TTC549 (cell line): ENCODE measurements around the gene AEBP1.
"Not testable (repeated sequence)": the region's sequence is repeated elsewhere in the genome, so short reads cannot be mapped to it uniquely, and the experiment has no call there.

Experiments used
- FAIRE-seq: peaks from 2 replicates; lab custom pipeline; 2012; peaks lifted over from hg19 to GRCh38; lab: Jason Lieb, UNC

AEBP1 gene

GRCh38 chr7:44120395-44120794, 16.2 kb downstream of the AEBP1 start:
- no peak for FAIRE-seq

GRCh38 chr7:44121761-44122420, 17.7 kb downstream of the AEBP1 start:
- no peak for FAIRE-seq

DNA sequence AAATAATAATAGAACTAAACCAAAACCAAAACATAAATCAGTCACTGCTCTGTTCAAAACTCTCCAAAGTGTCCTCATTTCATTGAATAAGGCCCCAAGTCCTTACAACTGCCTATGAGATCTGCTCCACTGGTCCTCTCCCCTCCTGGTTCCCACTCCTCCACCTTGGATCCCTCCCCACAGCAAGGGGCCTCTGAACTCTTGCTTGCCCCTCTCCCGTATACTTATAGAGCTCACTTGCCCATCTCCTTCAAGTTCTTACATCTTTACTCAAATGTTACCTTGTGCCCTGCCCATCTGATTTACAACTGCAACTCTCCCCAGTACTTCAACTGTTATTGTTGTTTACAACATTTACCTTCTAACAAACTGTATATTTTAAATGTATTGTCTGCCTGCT, 18.4 kb downstream of the AEBP1 start:
- FAIRE-seq, result no peak

DNA sequence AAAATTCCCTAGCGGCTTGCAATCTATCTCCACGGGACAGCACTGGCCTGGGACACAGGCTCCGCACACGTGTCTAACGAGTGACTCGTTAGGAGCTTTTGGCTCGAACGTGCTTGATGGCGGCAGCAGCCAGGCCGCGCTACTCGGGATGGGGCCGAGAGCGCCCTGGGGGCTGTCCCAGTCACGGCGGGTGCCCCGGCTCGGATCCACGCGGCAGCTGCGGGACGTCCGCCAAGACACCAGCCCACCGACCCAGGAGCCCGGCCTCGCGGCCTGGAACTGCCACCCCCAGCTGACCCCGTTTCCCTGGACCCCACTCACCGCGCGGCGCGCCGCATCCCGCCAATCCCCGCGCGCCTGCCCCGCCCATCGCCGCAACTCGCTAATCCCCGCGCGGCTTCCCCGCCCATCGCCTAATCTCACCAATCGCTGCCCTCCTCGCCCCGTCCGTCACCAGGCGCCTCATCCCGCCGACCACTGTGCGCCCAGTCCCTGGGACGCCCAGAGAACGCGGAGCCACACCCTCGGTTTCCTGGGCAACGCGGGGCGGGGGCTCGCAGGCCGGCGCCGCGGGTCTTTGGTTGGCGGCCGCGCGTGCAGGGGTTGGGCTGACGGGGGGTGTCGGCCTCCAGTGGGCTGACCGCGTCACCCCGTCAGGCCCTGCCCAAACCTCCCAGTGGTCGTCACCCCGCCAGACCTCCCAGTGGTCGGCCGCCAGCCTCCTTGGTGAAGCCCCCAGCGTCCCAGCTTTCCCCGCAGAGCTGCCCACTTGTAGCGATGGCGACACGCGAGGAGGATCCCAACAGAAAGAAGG, 19.3 kb downstream of the AEBP1 start, which contains the start of gene POLD2:
TSS of gene POLD2 (minus strand) at position 359 of the 814 bp plus-strand sequence. CDS start 1,495 bp downstream, outside the sequence.
- peak; percentile 48 for FAIRE-seq

- no peak for FAIRE-seq
These were observed 20.7 kb downstream of the AEBP1 start for GRCh38 chr7:44124822-44125202.

- FAIRE-seq, result not testable (repeated sequence)
These were observed 22.4 kb downstream of the AEBP1 start for GRCh38 chr7:44126574-44126973.

DNA sequence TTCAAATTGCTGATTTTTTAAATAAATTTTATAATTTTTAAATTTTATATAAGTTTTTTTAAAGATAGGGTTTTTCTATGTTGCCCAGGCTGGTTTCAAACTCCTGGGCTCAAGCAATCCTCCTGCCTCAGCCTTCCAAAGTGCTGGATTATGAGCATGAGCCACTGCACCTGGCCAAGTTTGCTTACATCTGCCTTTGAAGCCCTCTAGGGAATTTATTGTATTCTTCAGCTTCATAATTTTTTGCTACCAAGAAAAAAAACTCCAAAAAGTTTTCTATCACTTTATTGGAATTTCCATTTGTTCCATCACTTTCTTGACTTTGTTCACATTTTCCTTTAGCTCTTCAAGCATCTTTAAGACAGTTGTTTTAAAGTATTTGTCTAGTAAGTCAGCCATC, 23.0 kb downstream of the AEBP1 start:
- no peak for FAIRE-seq

GRCh38 chr7:44128721-44129582, 24.8 kb downstream of the AEBP1 start:
- no peak for FAIRE-seq

DNA sequence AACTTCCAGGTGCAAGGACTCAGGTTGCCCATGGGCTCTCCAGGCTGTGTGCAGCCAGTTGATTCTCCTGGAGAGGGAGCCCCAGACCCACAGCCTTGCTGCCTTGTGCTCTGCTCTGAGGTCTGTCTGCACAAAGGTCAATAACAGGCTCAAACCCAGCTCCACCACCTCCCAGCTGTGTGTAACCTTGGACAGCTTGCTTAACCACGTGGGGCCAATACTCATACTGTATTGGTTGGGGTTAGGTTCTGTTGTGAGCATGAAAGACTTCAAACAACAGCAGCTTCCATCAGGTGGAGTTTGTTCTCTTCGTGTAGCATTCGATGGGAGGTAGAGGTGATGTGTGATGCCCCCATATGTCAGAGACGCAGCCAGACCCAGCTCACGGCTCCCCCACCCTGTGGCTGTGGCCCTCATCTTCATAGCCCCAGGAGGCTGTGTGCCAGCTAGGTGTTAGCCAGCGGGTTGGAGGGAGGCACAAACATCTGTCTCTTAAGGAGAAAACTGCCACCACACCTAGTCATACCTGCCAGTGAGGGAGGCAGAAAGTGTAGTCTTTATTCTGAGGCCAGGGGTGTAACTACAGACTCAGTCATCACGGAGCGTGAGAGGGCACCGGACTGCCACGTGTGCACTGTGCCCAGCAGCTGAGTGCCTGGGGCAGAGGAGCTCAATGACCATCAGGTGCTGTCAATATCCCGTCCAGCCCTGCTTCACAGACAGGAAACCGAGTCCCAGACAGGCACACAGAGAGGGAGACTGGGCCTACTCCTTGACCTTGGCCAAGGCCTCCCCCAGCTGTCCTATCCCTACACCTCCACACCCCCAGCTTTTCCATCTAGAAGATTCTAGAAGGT, 27.3 kb downstream of the AEBP1 start:
- no peak for FAIRE-seq

- FAIRE-seq, result no peak
These were observed 27.9 kb downstream of the AEBP1 start for GRCh38 chr7:44132039-44132438.

GRCh38 chr7:44133295-44133694, 29.1 kb downstream of the AEBP1 start:
- no peak for FAIRE-seq

DNA sequence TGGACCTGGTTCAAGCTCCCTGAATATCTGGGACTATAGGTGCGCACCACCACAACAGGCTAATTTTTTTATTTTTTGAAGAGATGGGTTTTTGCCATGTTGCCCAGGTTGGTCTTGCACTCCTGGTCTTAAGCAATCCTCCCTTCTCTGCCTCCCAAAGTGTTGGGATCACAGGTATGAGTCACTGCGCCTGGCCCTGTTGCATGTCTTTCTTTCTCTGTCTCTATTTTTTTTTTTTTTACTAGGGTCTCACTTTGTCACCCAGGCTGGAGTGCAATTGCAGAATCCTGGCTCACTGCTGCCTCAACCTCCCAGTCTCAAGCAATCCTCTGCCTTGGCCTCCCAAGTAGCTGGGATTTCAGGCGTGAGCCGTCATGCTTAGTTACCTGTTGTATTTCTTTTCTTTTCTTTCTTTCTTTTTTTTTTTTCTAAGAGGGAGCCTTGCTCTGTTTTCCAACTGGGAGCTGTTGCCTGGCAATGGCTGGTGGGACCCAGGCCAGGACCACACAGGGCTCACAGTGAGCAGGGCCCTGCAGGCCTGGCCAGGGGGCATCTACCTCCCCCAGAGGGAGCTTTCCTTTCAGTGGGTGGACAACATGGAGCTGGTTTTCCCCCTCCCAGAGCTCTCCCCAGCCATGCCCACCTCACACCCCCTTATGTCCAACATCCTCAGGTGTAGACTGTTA, 30.9 kb downstream of the AEBP1 start:
- FAIRE-seq, result no peak

- FAIRE-seq, result no peak
These were observed 32.6 kb downstream of the AEBP1 start for GRCh38 chr7:44136731-44137130.

GRCh38 chr7:44138698-44139097, 34.6 kb downstream of the AEBP1 start:
- FAIRE-seq, result no peak

GRCh38 chr7:44139311-44140010, 35.3 kb downstream of the AEBP1 start:
- FAIRE-seq, result no peak

DNA sequence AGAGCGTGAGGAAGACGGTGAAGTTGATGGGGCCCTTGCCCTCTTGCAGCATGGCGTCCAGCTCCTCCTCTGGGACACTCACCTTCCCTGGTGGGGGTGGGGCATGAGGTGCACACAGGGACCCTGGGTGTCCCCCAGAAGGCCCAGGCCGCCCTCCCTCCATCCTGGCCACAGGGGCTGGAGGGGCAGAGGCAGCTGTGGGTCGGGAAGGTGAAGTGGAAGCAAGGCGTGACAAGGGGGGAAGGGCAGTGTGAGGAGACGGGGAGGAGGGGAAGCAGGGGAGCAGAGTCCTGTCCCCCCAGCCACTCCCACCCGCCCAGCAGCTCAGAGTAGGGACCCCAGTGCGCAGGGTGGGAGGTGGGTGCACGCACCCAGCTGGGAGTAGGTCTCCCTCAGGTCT, 36.2 kb downstream of the AEBP1 start:
- no peak for FAIRE-seq

- FAIRE-seq, result no peak
These were observed 37.2 kb downstream of the AEBP1 start, which contains the start of gene MYL7 for GRCh38 chr7:44141221-44141850. MYL7 (minus strand) TSS chr7:44141332; CDS start chr7:44141305, 27 bp downstream.

DNA sequence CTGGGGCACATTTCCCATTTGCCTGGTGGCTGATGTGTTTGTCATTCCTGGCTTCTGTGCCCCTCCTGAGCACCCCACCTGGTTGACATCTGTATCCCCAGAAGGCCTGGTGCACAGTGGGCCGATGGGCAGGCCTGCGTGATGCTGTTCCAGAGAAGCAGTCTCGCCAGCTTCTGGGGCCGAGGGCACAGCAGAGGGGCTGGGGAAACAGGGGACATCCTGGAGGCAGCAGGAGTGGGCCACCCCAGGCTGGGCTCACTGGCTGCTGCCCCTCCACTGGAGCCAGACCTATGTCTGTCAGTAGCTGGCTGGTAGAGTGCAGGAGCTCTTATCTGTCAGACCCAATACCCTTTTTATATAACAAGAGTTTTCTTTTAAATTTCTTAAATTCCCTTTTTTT, 37.9 kb downstream of the AEBP1 start:
- FAIRE-seq, result no peak

- no peak for FAIRE-seq
These were observed 39.6 kb downstream of the AEBP1 start for GRCh38 chr7:44143646-44144250.
